GM19372 (cell line): ENCODE data around the gene FAM107A.

Source experiments
- ATAC-seq: cut with Tn5 transposase; IDR thresholded peaks from one replicate; pipeline ENCODE4 v1.9.1; 2021; ENCODE audit warnings: mild to moderate bottlenecking, low read depth, moderate library complexity; ENCODE audit not compliant: unreplicated experiment

FAM107A gene

DNA sequence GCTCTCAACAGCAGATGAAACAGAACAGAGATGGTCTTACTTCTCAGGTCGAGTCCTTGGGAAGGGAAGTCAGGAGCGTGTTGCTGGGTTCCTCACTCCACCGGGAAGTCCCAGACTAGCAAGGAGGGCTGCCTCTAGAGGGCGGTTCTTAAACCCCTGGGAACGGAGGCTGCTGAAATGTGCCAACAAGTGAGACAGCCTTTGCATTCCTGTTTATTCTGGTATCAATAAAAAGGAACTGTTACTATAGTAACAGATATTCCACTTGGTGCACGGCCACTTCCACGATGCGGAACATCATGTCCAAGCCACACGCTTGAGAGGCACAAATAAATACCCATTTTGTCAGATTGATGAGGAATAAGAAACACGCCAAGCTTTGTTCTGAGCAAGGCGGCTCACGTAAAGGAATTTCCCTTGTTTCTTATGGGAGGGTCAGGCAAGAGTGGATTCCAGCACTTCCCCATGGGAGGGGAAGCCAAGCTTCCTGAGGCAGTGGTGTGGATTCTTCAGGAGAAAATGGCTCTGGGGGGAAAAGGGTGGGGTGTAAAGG lies at the start of gene FAM107A:
FAM107A (minus strand) TSS at position 123 of the 553 bp plus-strand sequence. CDS start 7,531 bp downstream, outside the sequence.
- ATAC-seq = no peak

DNA sequence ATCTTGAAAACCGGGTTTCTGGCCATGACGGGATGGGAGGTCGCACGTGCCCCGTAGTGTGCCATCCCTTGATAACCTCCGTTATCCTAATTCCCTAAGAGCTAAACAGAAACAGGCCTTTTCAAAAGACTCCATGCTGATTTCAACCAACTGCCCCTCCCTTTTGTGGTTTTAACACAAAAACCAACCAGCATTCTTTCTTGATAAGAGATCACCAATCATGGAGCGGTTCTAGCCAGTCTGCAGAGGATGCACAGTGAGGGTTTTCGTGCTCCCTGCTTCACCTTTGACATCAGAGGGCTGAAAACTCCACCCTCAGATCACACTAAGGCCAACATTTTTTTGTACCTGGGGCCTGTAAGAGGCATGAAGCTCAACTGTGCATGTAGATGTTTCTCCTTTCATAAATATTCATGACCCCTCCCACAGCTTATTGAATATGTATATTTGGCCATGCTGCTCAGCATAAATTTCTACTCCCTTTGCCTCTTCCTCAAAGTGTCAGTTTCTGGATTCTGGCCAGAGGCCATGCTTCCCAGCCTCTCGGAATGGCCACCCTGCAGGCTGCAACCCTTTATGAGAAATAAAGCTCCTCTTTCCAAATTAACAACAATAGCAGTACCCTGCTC lies 48.1 kb upstream of the FAM107A start:
- no peak for ATAC-seq

GRCh38 chr3:58624550-58624949 lies 47.4 kb upstream of the FAM107A start:
- no peak for ATAC-seq

DNA sequence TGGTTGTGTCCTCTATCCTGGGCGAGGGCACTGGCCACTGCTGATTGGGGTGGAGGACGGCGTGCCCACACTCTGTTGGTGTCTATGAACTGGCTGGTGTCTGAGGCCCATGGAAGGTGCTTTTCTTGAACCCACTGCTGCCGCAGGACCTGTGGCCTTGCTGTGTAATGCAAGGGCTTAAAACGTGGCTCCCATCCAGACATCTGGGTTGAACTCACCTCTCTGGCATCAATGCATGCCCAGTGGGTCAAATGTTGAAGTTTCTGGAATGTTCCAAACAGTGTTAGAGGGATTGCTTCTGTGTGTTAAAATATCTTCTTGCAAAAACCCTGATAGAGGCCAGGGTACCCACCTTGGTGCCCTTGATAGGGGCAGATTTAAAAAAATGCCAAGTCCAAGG lies 46.8 kb upstream of the FAM107A start:
- no peak for ATAC-seq

GRCh38 chr3:58623478-58623877 lies 46.3 kb upstream of the FAM107A start:
- ATAC-seq = no peak

DNA sequence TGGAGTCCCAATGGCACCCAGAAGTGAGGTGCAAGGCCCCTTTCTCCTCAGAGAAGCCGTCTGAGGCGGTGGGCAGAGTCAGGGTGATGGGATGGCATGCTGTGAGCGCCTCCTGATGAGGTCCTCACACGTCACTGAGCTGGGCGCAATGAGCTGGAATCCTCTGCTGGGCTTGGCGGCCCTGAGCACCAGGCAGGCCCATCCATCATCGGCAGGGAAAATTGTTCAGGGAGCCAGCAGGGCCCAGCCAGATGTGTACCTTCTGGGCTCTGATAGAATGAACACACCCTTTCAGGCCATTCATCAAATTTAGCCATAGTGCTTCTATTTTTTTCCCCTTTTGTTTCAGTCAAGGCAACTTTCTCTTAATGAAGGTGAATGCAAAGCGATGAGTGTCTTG lies 45.7 kb upstream of the FAM107A start:
- ATAC-seq = no peak

DNA sequence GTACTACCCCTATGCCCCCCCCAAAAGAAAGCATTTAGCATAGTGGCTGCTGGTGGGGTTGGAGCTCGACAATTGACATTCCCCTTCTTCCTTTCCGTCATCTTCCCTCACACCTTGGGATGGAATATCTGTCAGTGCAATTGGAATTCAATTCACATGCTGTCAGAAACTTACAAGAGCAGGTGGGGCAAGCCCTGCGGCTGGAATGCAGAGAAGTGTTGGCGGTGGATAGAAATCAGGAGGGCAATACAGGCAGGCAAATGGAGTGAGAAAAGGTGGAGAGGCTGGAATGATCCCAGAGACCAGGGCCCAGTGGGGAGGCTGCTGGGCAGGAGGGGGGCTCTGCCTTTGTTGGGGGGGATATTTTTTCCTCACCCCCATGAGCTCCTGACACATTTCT lies 45.2 kb upstream of the FAM107A start:
- no peak for ATAC-seq

GRCh38 chr3:58621086-58621830 lies 44.1 kb upstream of the FAM107A start:
- no peak for ATAC-seq

DNA sequence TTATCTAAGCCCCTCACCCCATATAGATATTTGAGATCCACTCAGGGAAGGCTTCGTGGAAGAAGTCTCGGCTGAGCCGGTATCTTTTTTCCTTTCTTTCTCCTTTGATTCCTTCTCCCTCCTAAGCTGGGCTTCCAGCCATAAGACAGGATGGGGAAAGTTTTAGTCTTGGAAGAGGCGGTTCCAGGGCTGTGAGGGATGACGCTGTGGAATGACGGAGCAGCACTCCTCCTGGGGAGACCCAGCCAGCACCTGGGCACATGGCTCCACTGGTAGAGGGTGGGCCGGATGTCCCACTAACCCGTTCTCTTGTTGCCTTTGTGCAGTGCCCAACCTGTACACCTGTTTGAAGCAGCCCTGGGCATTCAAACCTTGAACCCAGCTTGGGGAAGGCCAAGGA lies 43.2 kb upstream of the FAM107A start:
- ATAC-seq = no peak

DNA sequence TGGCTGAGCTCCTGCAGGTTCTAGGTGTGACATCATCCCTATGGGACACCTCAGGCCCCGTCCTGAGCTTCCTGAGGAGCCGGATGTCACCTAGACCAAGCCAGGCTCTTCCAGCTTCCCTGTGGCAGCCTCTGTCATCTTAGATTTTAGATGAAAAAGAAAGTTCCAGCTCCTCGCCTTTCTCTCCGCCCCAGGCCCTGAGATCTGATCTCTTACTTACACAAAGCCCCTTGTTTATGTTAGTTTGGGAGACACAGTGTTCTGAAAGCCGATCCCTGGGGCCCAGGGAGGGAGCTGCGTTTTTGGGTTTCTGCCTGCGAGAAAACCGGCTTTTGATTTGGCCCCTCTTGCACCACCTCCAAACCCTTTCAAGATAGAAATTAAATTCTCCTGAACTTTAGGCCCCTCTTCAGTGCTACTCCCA lies 40.2 kb upstream of the FAM107A start:
- ATAC-seq = no peak

DNA sequence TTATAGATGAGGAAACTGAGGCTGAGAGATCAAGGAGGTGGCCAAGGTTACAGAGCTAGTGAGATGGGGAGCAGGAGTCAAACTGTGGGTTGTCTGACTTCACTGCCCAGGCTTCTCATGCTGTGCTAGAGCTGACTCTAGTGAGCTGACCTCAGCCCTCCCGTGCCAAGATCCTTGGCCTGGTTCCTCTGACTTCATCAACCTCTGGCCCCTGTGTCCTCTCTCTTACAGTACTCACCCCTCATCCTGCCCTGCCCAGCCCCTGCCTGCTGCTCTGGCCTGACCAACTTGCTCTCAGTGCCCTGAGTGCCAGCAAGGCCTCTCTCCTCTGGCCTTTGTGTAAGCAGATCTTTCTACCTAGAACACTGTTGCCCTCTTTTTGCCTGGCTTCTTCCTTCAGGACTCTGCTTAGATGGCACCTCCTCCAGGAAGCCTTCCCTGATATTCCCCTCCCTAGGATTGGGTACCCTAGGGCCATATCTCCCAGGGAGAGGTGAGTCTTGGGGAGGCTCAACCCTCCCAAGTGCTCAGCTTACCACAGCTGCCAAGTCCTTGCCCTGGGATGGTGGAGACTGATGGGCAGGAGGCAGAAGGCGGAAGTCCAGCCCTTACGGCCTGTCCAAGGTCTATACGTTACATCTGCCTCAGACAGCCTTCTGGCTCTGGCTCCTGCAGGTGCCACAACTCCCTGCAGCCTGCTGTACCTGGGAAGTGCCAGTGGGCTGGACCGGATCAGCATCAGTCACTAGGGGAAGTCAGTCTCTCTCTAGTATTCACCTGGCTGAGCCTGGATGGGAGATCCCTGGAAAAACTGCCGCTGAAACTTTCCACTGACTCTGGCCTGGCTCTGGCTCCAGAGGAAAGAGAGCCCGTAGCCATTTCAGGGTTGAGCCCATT lies 36.3 kb upstream of the FAM107A start:
- ATAC-seq = no peak

DNA sequence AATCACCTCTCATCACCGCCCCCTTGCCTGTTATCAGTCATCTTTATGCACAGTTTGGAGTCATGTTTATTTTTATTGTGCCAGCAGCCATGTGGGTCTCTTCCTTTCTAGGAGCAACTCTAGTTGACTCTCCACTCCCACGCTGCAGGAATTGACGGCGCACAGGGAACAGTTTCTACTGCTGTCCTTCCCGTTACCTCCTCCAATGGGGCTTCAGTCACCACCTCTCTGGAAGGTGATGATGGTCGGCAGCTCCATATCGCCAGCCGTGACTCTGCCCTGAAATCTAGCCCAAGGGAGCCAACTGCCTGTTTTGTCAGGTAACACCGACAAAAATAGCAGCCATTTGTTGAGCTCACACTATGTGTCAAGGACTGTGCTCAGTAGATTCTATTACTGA lies 35.6 kb upstream of the FAM107A start:
- no peak for ATAC-seq

- ATAC-seq = no peak
Observed at GRCh38 chr3:58609990-58610389, 32.8 kb upstream of the FAM107A start.

DNA sequence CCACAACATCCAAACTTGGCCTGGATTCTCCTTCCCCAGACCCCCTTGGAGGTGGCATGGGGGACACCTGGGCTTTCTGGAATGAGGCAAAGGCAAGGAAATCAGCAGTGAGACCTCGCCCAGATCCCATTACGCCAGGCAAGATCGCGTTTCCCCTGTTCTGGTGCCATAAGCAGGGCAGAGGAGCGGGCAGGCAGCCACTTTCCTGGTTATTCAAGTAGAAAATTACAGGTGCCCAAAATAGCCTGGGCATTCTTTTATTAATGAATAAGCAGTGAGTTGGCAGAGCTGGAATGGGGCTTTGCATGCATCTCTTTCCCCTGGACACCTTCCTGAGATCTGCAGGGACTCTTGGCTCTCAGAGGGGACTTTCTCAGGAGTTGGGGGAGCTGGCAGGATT lies 31.5 kb upstream of the FAM107A start:
- ATAC-seq = no peak

GRCh38 chr3:58607816-58608215 lies 30.6 kb upstream of the FAM107A start:
- ATAC-seq = no peak

DNA sequence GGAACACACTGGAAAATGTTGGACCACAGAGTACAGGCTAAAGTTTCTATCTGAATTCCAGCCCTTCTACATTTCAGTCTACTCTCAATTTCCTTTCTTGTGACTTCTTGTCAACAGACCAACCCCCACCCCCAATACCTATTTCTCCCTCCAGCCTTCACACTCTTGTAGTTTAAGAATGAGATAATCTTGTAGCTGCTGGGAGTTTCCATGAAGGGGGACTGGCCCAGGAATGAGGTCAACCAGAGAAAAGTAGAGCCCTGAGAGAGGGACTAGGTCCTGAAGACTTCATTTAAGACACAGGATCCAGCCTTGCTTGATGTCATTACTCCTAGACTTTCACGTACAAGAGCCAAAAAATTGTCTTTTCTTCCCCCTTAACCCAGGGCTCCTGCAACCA lies 29.5 kb upstream of the FAM107A start:
- ATAC-seq = no peak

DNA sequence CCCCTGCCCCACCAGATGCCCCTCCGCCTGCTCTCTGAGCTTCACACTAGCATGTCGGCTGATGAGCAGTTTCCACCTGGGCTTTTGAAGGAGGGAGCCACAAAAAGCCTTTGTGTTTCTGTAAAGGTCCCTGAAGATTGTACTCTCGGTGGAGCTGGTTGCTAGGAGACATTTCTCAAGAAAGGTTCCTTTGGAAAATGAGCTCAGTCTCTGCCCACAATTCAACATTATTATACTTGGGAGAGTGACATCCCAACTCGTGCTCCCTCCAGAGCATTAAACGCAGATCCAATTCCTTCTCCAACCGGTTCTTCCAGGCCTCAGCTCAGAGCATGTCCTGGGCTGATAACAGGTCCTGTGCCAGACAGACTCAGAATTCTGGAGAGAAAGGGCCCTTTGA lies 26.8 kb upstream of the FAM107A start:
- no peak for ATAC-seq

DNA sequence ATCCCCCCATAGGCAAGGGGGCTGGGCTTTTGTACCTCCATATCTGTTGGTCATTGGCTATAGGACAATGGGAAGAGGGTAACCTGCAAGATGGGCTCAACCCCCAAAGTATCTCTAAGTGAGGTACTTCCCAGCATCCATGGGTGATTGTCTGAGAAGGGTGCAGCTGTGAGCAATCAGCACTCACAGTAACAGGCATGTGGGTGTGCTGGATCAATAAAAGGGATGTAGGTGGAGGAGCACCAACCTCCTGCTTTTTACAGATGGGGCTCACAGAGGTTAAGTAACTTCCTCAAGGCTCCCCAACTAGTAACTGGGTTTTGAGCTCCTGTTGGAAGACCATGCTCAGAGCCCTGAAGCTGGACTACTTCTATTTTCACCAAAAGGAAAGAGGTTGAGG lies 26.4 kb upstream of the FAM107A start:
- ATAC-seq = no peak

DNA sequence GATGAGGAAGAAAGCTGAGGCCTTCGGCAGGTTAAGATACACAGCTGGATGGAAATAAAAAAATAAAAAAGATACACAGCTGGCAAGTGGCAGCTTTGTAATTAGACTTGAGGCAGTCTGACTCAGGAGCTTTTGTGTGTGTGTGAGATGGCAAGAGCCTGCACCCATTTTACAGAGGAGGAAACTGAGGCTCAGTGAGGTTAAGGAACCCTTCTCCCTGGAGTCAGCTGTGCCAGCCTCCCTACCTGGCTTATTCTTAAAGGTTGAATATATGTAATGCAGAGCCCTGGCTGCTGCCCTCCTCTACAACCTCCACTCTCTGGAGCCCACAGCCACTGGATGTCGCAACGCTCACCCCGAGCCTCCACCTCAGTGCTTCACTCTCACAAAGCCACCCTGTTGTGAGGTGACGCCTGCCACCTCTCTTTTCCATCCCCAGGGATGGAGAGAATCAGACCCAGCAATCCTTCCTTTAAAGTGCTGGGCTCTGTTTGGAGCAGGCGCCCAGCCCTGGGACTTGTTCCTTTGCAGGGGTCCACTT lies 20.6 kb upstream of the FAM107A start:
- ATAC-seq = no peak

DNA sequence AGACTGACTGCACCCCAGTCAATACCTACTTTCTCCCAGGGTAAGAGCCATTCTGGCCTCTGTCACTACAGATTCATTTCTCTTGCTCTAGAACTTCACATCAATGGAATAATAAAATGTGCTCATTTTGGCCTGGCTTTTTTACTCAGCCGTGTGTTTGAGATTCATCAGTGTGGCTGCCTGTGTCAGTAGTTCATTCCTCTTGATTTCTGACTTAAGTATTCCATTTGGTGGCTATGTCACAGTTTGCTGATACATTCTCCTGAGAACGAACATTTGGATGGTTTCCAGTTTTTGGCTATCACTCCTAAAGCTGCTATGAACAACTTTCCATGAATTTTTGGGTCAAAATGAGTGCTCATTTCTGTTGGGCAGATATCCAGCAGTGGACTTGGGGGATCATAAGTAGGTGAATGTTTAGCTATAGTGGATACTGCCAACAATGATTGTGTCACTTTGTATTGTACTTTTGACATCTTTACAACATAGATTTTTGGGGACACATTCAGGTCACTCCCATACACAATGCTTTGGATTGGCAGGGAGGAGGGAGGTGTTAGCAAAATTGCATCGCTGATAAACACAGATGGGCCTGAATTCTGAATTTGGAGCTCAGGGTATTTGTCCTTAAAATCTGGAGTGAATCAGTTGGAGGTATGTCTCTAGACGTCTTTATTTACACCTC lies 19.8 kb upstream of the FAM107A start:
- ATAC-seq = no peak
